HepG2 (cell line): ENCODE data around the gene PLIN5. TPM values are rescaled to one million over a fixed set of nuclear protein-coding genes. Genes with fewer than 3 reads are reported as not detected.

ENCODE experiments used
- ATAC-seq: fragments of 200-7000 bp; cut with Tn5 transposase; 3 replicates; pipeline ENCODE4 v1.9.1; 2020; ENCODE audit warnings: mild to moderate bottlenecking, moderate library complexity
- BruUV-seq: library from RNA; stranded (reverse); fragments of 400-500 nt; replicated peaks from 2 replicates; lab custom pipeline; 2021; lab: Mats Ljungman, UMichigan
- CTCF ChIA-PET: fragments of 300-600 bp; formaldehyde crosslinking; extraction: SDS; loops from one replicate; lab custom pipeline; 2021; ENCODE audit warnings: low total read pairs, inconsistent platforms, low intra/inter-chr PET ratio; lab: Yijun Ruan, JAX
- POLR2A ChIA-PET: fragments of 350-600 bp; sonication (Branson Sonifier 250); formaldehyde crosslinking; loops from one replicate; lab custom pipeline; 2020; ENCODE audit warnings: antibody characterized with exemption, inconsistent platforms; lab: Yijun Ruan, JAX
- DNase-seq: peaks from one replicate; pipeline ENCODE4 v3.0.0-alpha.2; 2015; ENCODE audit warnings: low spot score
- FAIRE-seq: peaks from 3 replicates; lab custom pipeline; 2011; peaks lifted over from hg19 to GRCh38; lab: Jason Lieb, UNC
- H2AFZ ChIP-seq: one replicate; pipeline ENCODE4 v1.6.1; 2011; ENCODE audit warnings: low read length, inconsistent platforms
- H3K27ac ChIP-seq: fragments of 300-600 bp; 3 replicates; pipeline ENCODE4 v1.8.0; 2011; ENCODE audit warnings: mixed run types, mild to moderate bottlenecking, mixed read lengths, low read length, inconsistent platforms; ENCODE audit not compliant: insufficient read depth; ENCODE audit errors: extremely low read length
- H3K27me3 ChIP-seq, 2 experiments: fragments of 200-600 bp in 1 of 2; 2 replicates in 1 of 2; 3 replicates in 1 of 2; pipeline versions ENCODE4 v1.6.0 to v1.8.0; 2011; ENCODE audit warnings: low read length in 2 of 2, mild to moderate bottlenecking in 2 of 2, moderate library complexity in 2 of 2, inconsistent platforms in 1 of 2; ENCODE audit not compliant: insufficient read depth in 2 of 2, control insufficient read depth in 1 of 2
- H3K36me3 ChIP-seq, 2 experiments: fragments of 200-600 bp in 1 of 2; replicated peaks in 1 of 2; 2 replicates in 1 of 2; 3 replicates in 1 of 2; pipeline versions ENCODE4 v1.5.1 to v1.8.0; 2011; ENCODE audit warnings: low read length in 2 of 2, inconsistent platforms in 1 of 2; ENCODE audit not compliant: insufficient read depth in 2 of 2, control insufficient read depth in 1 of 2
- H3K4me1 ChIP-seq: 2 replicates; pipeline ENCODE4 v1.5.1; 2012; ENCODE audit warnings: low read length, inconsistent platforms; ENCODE audit not compliant: insufficient read depth
- H3K4me2 ChIP-seq: 2 replicates; pipeline ENCODE4 v1.6.0; 2011; ENCODE audit warnings: low read depth, low read length, inconsistent platforms
- H3K4me3 ChIP-seq, 3 experiments: fragments of 200-600 bp in 1 of 3; sonication (generic), shearing (Covaris generic) in 1 of 3; replicated peaks in 1 of 3; 2 replicates each; pipeline ENCODE4 v1.5.1; 2011 to 2016; ENCODE audit warnings: low read length in 3 of 3, inconsistent platforms in 2 of 3, low read depth in 2 of 3, mild to moderate bottlenecking in 2 of 3, control low read depth in 1 of 3, mixed read lengths in 1 of 3; ENCODE audit not compliant: insufficient read depth in 1 of 3
- H3K79me2 ChIP-seq: one replicate; pipeline ENCODE4 v1.6.1; 2011; ENCODE audit warnings: low read length, inconsistent platforms; ENCODE audit not compliant: insufficient read depth
- H3K9ac ChIP-seq: 2 replicates; pipeline ENCODE4 v1.6.0; 2011; ENCODE audit warnings: mild to moderate bottlenecking, low read depth, low read length, inconsistent platforms; ENCODE audit not compliant: insufficient read depth
- H3K9me3 ChIP-seq: 2 replicates; pipeline ENCODE4 v1.5.1; 2012; ENCODE audit warnings: mild to moderate bottlenecking, low read length
- H4K20me1 ChIP-seq: 2 replicates; pipeline ENCODE4 v1.6.0; 2011; ENCODE audit warnings: inconsistent platforms, mild to moderate bottlenecking, low read length, moderate library complexity; ENCODE audit not compliant: insufficient read depth
- BORCS8-MEF2B ChIP-seq: sonication (generic); formaldehyde crosslinking; IDR thresholded peaks from 2 replicates; pipeline ENCODE4 v1.8.0; 2022; ENCODE audit warnings: mild to moderate bottlenecking, missing genetic modification reagents
- CREB3 ChIP-seq: sonication (generic); formaldehyde crosslinking; IDR thresholded peaks from 2 replicates; pipeline ENCODE4 v1.5.0; 2020; ENCODE audit warnings: missing genetic modification reagents
- DR1 ChIP-seq: sonication (generic); formaldehyde crosslinking; IDR thresholded peaks from 2 replicates; pipeline ENCODE4 v1.8.0; 2021; ENCODE audit warnings: mild to moderate bottlenecking, missing genetic modification reagents, inconsistent platforms
- ESRRA ChIP-seq: sonication (generic); formaldehyde crosslinking; IDR thresholded peaks from 2 replicates; pipeline ENCODE4 v1.5.1; 2020; ENCODE audit warnings: mild to moderate bottlenecking, low read depth, missing genetic modification reagents
- FOXO1 ChIP-seq: sonication (generic); formaldehyde crosslinking; IDR thresholded peaks from 2 replicates; pipeline ENCODE4 v1.4.0; 2020; ENCODE audit warnings: missing genetic modification reagents
- IKZF4 ChIP-seq: sonication (generic); formaldehyde crosslinking; IDR thresholded peaks from 2 replicates; pipeline ENCODE4 v1.5.1; 2020; ENCODE audit warnings: borderline replicate concordance, mild to moderate bottlenecking, low read depth, missing genetic modification reagents; ENCODE audit errors: not compliant biosample characterization
- IRX3 ChIP-seq: sonication (generic); formaldehyde crosslinking; IDR thresholded peaks from 2 replicates; pipeline ENCODE4 v1.8.1; 2023; ENCODE audit warnings: mild to moderate bottlenecking, low read depth, missing genetic modification reagents, borderline replicate concordance
- KDM3A ChIP-seq: IDR thresholded peaks from 2 replicates; pipeline ENCODE4 v1.6.1; 2018; ENCODE audit warnings: low read depth, missing compliant biosample characterization
- KDM4B ChIP-seq: sonication (generic); formaldehyde crosslinking; IDR thresholded peaks from 2 replicates; pipeline ENCODE4 v1.4.0; 2020; ENCODE audit warnings: missing genetic modification reagents
- MAFF ChIP-seq: IDR thresholded peaks from 2 replicates; pipeline ENCODE4 v1.6.1; 2011; ENCODE audit warnings: low read depth, low read length, improper control_type of control experiment
- NR2F2 ChIP-seq: IDR thresholded peaks from 2 replicates; pipeline ENCODE4 v1.6.1; 2012; ENCODE audit warnings: low read depth, inconsistent platforms, borderline replicate concordance
- SETDB1 ChIP-seq: sonication (generic); formaldehyde crosslinking; IDR thresholded peaks from 2 replicates; pipeline ENCODE4 v1.5.1; 2020; ENCODE audit warnings: missing genetic modification reagents, mild to moderate bottlenecking, borderline replicate concordance
- SP5 ChIP-seq: IDR thresholded peaks from 2 replicates; pipeline ENCODE4 v1.6.1; 2016; ENCODE audit warnings: low read depth, borderline replicate concordance
- TBX3 ChIP-seq: fragments of 450-650 bp; IDR thresholded peaks from 2 replicates; pipeline ENCODE4 v1.6.1; 2017; ENCODE audit warnings: antibody characterized with exemption, mild to moderate bottlenecking, inconsistent platforms, borderline replicate concordance
- TCF7 ChIP-seq: sonication (generic); IDR thresholded peaks from 2 replicates; pipeline ENCODE4 v1.6.1; 2016; ENCODE audit warnings: antibody characterized with exemption, low read depth
- TEAD2 ChIP-seq: sonication (generic); formaldehyde crosslinking; IDR thresholded peaks from 2 replicates; pipeline ENCODE4 v1.9.0; 2021; ENCODE audit warnings: missing genetic modification reagents
- ZBTB42 ChIP-seq: sonication (generic); formaldehyde crosslinking; IDR thresholded peaks from 2 replicates; pipeline ENCODE4 v1.5.0; 2020; ENCODE audit warnings: mild to moderate bottlenecking, missing genetic modification reagents
- ZBTB7A ChIP-seq: sonication (generic); formaldehyde crosslinking; IDR thresholded peaks from 2 replicates; pipeline ENCODE4 v1.8.0; 2022; ENCODE audit warnings: mild to moderate bottlenecking, missing genetic modification reagents
- ZNF225 ChIP-seq: sonication (generic); formaldehyde crosslinking; IDR thresholded peaks from 2 replicates; pipeline ENCODE4 v1.4.0; 2020; ENCODE audit warnings: mild to moderate bottlenecking, missing genetic modification reagents
- ZNF451 ChIP-seq: sonication (generic); formaldehyde crosslinking; IDR thresholded peaks from 2 replicates; pipeline ENCODE4 v1.5.0; 2020; ENCODE audit warnings: mild to moderate bottlenecking, missing genetic modification reagents
- ZNF569 ChIP-seq: sonication (generic); formaldehyde crosslinking; IDR thresholded peaks from 2 replicates; pipeline ENCODE4 v1.5.0; 2020; ENCODE audit warnings: mild to moderate bottlenecking, missing genetic modification reagents, moderate library complexity, borderline replicate concordance
- ZNF615 ChIP-seq: sonication (generic); formaldehyde crosslinking; IDR thresholded peaks from 2 replicates; pipeline ENCODE4 v1.5.0; 2020; ENCODE audit warnings: mild to moderate bottlenecking, missing genetic modification reagents, borderline replicate concordance
- ZNF747 ChIP-seq: sonication (generic); formaldehyde crosslinking; IDR thresholded peaks from 2 replicates; pipeline ENCODE4 v1.8.1; 2023; ENCODE audit warnings: missing genetic modification reagents, mild to moderate bottlenecking, borderline replicate concordance
- ZNF770 ChIP-seq: sonication (generic); formaldehyde crosslinking; IDR thresholded peaks from 2 replicates; pipeline ENCODE4 v1.5.0; 2020; ENCODE audit warnings: mild to moderate bottlenecking, missing genetic modification reagents
- WGBS: methylation state at CpG from one replicate; pipeline ENCODE4 v1.1.6; 2017; ENCODE audit warnings: low lambda C conversion rate; 5-methylcytosine and 5-hydroxymethylcytosine counted together
- in situ Hi-C: cut with HindIII; loops from 2 replicates; pipeline ENCODE4 v1.10.0; 2017; ENCODE audit warnings: low pct_unique_long_range_greater_than_20kb; ENCODE audit not compliant: extremely low pct_ligation_motif_present
- intact Hi-C: fragments of 100-400 bp; cut with micrococcal nuclease; formaldehyde crosslinking; loops from one replicate; pipeline ENCODE4 v1.10.0; 2022; ENCODE audit not compliant: unreplicated experiment
- polyA plus RNA-seq, 8 experiments: library from polyadenylated mRNA; depleted of rRNA in 3 of 8; stranded (reverse) in 7 of 8; unstranded in 1 of 8; fragments of >200 nt; fragmentation: Illumina TruSeq in 4 of 8; extraction: Trizol in 4 of 8; gene quantifications; 2 replicates each; pipeline versions ENCODE4 v1.2.1 to v1.2.3, GENCODE V29; 2011 to 2016; ENCODE audit warnings: low read depth in 4 of 8, missing spikeins in 1 of 8, mixed read lengths in 1 of 8; ENCODE audit not compliant: insufficient read depth in 1 of 8
- total RNA-seq, 5 experiments: library from RNA; depleted of rRNA; stranded (reverse); fragments of >200 nt; fragmentation: Illumina TruSeq; extraction: Trizol; gene quantifications; 2 replicates each; pipeline ENCODE4 v1.2.3, GENCODE V29; 2016; ENCODE audit warnings: low read depth in 1 of 5

Gene PLIN5
- total and polyA plus RNA-seq, 2 of the 13 experiments (the other 11 are each of a cell fraction or from before 2014, with no cell fraction given), result 1.8 to 4.8 TPM

- in situ Hi-C loops, result no loop called here
- H3K27me3 ChIP-seq, result no peaks in the 10 kb centered on the region; a peak in 1 of 5 replicates
- H3K79me2 ChIP-seq, result no peaks in the 10 kb centered on the region
- H3K27ac ChIP-seq, result no peak overlapping the region
- no peaks in the 10 kb centered on the region for H3K9me3 ChIP-seq
- no TSS peak for BruUV-seq
- peaks cover 56% of the 10 kb centered on the region for H3K4me1 ChIP-seq
- WGBS, result 8% methylated on average over 12 of the region's 28 CpGs
- H3K36me3 ChIP-seq, result no peaks in the 10 kb centered on the region
- POLR2A ChIA-PET, result interaction anchor here (2.0 kb wide), 1 partner anchor 8 kb away, joined by 4 read pairs; the partner anchor contains the start of gene LRG1
- H2AFZ ChIP-seq, result no peak overlapping the region
- intact Hi-C loops, result no loop called here
- CTCF ChIA-PET, result no interaction called here
- FAIRE-seq, result no peak
- no peak for DNase-seq
- ATAC-seq, result peak; percentile 75
- H3K4me2 ChIP-seq, result peak overlapping the region; percentile 51
- no peak overlapping the region for H3K9ac ChIP-seq
- peaks cover 6% of the 10 kb centered on the region; the same call in 1 of the 2 replicates for H4K20me1 ChIP-seq
- H3K4me3 ChIP-seq, result peak overlapping the region in 1 of 3 experiments; percentile 32; a peak in 1 of 6 replicates
- TF ChIP-seq FOXO1 (CRISPR knock-in tag) (peak; percentile 89), ZNF225 (peak; percentile 48; the same call in 1 of the 2 replicates), ZNF770 (CRISPR knock-in tag) (no peak; the same call in 1 of the 2 replicates), KDM3A (CRISPR knock-in tag) (peak; percentile 71), ZBTB7A (CRISPR knock-in tag) (peak; percentile 77), ZNF569 (CRISPR knock-in tag) (no peak), TCF7 (no peak), IRX3 (CRISPR knock-in tag) (no peak; the same call in 1 of the 2 replicates), ZNF747 (no peak), TBX3 (peak; percentile 32; the same call in 1 of the 2 replicates), IKZF4 (CRISPR knock-in tag) (peak; percentile 48), TEAD2 (CRISPR knock-in tag) (no peak), KDM4B (CRISPR knock-in tag) (peak; percentile 71; the same call in 1 of the 2 replicates), ESRRA (CRISPR knock-in tag) (no peak), SETDB1 (CRISPR knock-in tag) (no peak), CREB3 (no peak), MAFF (no peak), ZBTB42 (CRISPR knock-in tag) (peak; percentile 80; the same call in 1 of the 2 replicates), NR2F2 (no peak), ZNF451 (peak; percentile 77; the same call in 1 of the 2 replicates), SP5 (CRISPR knock-in tag) (peak; percentile 89), BORCS8-MEF2B (CRISPR knock-in tag) (peak; percentile 93), ZNF615 (CRISPR knock-in tag) (no peak), DR1 (0 out of 2 replicates have a peak, but pooled peaks have one; percentile 38)
These were observed 3.4 kb downstream of the PLIN5 start for GRCh38 chr19:4531562-4532165.
